Esophagus squamous epithelium (tissue), 4 donors: Measurements from ENCODE around the gene NT5DC4.

ENCODE experiments used
- POLR2A ChIP-seq, 4 donors: fragments of 450-650 bp; IDR thresholded peaks; one replicate each; pipeline ENCODE4 v1.6.1; 2017; ENCODE audit warnings: antibody characterized with exemption in 4 of 4, mild to moderate bottlenecking in 4 of 4, moderate library complexity in 3 of 4
- TF ChIP-seq, protein P1 (sequence below), 6 experiments: fragments of 450-650 bp in 4 of 6; fragments of 200-600 bp in 2 of 6; sonication (generic) in 2 of 6; IDR thresholded peaks; one replicate each; pipeline ENCODE4 v1.5.1; 2016 to 2019; ENCODE audit warnings: antibody characterized with exemption in 6 of 6, mild to moderate bottlenecking in 4 of 6, moderate library complexity in 4 of 6

DNA sequence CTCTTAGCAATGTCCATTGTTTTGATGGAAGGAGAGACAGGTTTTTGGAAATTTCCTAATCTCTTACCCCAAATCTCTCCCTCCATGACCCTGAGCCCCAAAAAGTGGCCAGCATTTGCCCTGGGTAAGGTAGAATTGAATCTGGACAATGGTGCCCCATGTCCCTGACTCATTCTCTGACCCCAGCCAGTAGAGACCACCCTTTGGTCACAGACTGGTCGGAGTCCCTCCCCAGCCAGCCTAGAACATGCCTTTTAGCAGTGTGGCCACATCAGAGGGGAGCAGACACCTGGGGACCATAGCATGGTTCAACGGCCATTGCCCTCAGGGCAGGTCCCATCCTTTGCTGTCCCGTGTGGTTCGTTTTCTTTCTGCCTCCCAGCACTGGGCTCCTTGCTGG lies 6.5 kb upstream of the NT5DC4 start:
- TF ChIP-seq, protein P1, sequence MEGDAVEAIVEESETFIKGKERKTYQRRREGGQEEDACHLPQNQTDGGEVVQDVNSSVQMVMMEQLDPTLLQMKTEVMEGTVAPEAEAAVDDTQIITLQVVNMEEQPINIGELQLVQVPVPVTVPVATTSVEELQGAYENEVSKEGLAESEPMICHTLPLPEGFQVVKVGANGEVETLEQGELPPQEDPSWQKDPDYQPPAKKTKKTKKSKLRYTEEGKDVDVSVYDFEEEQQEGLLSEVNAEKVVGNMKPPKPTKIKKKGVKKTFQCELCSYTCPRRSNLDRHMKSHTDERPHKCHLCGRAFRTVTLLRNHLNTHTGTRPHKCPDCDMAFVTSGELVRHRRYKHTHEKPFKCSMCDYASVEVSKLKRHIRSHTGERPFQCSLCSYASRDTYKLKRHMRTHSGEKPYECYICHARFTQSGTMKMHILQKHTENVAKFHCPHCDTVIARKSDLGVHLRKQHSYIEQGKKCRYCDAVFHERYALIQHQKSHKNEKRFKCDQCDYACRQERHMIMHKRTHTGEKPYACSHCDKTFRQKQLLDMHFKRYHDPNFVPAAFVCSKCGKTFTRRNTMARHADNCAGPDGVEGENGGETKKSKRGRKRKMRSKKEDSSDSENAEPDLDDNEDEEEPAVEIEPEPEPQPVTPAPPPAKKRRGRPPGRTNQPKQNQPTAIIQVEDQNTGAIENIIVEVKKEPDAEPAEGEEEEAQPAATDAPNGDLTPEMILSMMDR (IDR thresholded peaks at IDR 0.05) = no peak
- no peak for TF ChIP-seq POLR2A (IDR thresholded peaks at IDR 0.05)
